ENCODE measurements around the gene POLR1C.

POLR1C gene

GRCh38 chr6:43504756-43505593, 11.9 kb upstream of the POLR1C start:
- TF ChIP-seq ELK4 (IDR thresholded peaks at IDR 0.05; ENCODE audit: borderline replicate concordance, low read depth, low read length) (no peak), ZNF530 (tag by site-specific recombination; IDR thresholded peaks at IDR 0.05; ENCODE audit: low read depth) (no peak), ZBTB1 (tag by site-specific recombination; IDR thresholded peaks at IDR 0.05) (no peak), ZNF114 (tag by site-specific recombination; IDR thresholded peaks at IDR 0.05) (no peak), ZNF211 (tag by site-specific recombination; IDR thresholded peaks at IDR 0.05; ENCODE audit: low read depth) (no peak), ZNF248 (tag by site-specific recombination; IDR thresholded peaks at IDR 0.05) (no peak), ZBTB10 (tag by site-specific recombination; IDR thresholded peaks at IDR 0.05) (no peak), REST (tag by site-specific recombination; IDR thresholded peaks at IDR 0.05) (no peak), INSM2 (tag by site-specific recombination; IDR thresholded peaks at IDR 0.05) (no peak), ZNF391 (tag by site-specific recombination; IDR thresholded peaks at IDR 0.05; ENCODE audit: borderline replicate concordance, low read depth) (no peak), SP7 (tag by site-specific recombination; IDR thresholded peaks at IDR 0.05) (no peak), ZBTB17 (tag by site-specific recombination; IDR thresholded peaks at IDR 0.05) (no peak), HOXA7 (CRISPR knock-in tag; IDR thresholded peaks at IDR 0.05; ENCODE audit: borderline replicate concordance) (no peak), ZBTB8A (tag by site-specific recombination; IDR thresholded peaks at IDR 0.05) (no peak), ZXDB (tag by site-specific recombination; IDR thresholded peaks at IDR 0.05) (no peak)
- POLR2A ChIA-PET, result interaction anchor here (0.6 to 3.3 kb wide), 4 partner anchors 8 to 77 kb away, joined by 3 to 14 read pairs (median 3); partner anchors contain the start of genes ABCC10, POLR1C, TJAP1 and YIPF3
- peaks cover 3 to 59% of the 10 kb centered on the region in 2 experiments; a peak in 2 of 3 replicates for H3K36me3 ChIP-seq (ENCODE audit: control insufficient read depth in 2 of 2, insufficient read depth in 1 of 2, low read length in 2 of 2)
- no peak overlapping the region for H3K27ac ChIP-seq (ENCODE audit: extremely low read depth, low read depth, low read length)
- no peaks in the 10 kb centered on the region for H3K9me3 ChIP-seq (ENCODE audit: control insufficient read depth, insufficient read depth, low read depth, low read length)
- CTCF ChIA-PET, result interaction anchor here (0.9 to 8.5 kb wide), 10 partner anchors 11 to 574 kb away, joined by 3 to 142 read pairs (median 16); partner anchors contain the start of genes ABCC10, DLK2, POLR1C and YIPF3
- no peaks in the 10 kb centered on the region for H3K4me1 ChIP-seq (ENCODE audit: control insufficient read depth, insufficient read depth, low read length)
- no peak overlapping the region for H3K4me3 ChIP-seq (ENCODE audit: low read depth, low read length)
